ENCODE results near the gene PDGFA.

PDGFA gene

DNA sequence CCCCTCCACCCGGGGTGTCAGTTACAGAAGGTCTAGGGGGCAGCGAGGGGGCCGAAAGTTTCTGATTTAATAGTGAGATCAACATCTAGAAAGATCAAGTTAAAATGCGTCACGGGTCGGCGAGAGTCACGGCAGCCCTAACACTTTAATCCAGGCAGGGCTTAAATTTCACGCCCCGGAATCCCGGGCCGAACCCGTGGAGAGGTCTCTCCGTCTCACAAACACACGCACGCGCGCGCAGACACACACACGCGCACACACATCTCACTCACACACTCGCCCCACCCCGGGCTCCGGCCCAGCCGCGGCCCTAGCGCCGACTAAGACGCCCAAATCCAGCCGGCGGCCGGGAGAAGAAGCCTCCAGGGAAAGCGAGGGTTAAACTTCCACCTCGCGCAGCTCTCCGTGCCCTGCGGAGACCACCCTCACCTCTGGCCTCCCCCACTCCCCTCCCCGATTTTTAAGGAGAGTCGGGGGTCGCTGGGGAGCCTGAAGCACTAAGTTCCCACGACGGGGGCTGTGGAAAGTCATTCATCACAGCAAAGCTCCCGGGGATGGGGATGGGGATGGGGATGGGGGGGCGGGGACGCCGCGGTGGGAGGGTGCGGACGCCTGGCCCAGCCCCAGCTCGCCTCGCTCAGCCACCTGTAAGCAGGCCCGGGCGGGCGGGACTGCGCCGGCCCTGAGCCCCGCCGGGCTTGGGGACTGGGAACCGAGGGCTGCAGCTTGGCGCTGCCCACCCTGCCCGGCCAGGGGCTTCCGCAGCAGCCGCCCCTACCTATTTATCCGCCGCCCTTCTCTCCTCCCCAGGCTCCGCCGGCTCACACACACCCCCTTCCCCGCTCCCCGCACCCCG lies 1.6 kb downstream of the PDGFA start:
- no peak for DNase-seq (ENCODE audit: low read depth, low spot score)

DNA sequence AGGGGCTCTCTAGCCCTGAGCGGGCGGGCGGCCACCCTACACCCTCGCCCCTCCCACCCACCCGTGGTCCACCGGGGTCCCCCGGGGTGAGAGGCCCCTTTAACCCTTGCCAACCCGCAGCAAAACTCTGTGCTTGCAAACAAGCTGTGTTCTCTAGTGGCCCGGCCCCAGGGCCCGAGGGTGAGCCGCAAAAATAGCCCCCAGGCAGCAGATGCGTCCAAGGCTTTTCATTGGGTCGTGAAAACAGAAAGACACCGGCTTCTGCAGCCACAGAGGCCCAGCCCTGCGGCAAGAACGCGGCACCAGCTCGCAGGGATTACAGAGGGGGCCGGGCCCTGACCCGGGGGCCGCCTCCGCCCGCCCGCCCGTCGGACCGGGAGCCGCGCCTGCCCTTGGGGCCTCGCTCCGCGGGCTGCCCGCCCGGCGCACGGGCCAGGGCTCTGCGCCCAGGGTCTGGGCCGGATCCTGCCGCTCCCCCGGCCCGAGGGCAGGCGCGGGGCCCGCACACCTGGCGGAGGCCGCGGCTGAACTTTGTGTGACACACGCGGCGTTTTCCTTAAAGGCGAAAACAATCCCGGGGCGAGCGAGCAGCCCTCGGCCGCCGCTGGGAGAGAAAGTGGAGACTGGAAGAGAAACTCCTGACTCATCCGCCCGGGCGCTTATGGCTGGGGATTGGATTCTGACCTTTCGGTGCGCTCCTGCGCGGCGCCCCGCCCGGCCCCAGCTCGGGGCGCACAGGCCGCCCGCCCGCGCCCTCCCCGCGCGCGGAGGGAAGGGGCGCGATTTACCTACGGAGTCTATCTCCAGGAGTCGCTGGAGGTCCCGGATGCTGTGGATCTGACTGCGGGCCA lies 2.8 kb downstream of the PDGFA start:
- no peak for DNase-seq (ENCODE audit: low read depth, low spot score)

DNA sequence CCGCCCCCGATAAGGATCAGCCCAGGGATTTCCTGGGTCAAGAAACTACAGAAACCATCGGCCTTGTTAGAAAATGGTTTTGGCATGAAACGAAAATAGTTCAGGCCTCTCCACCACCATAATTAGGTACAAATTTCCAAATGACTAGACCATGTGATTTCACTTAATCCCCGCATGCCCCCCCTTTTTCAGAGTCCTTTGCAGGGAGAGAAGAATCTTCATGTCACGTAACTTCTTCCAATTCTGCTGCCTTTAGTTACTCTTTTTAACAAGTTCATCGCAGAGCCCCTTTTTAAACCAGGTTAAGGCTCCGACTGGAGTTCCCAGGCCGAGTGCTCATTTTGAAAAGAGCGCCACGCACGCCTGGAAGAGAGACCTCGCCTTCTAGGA lies 3.4 kb downstream of the PDGFA start:
- no peak for DNase-seq (ENCODE audit: low read depth, low spot score)

DNA sequence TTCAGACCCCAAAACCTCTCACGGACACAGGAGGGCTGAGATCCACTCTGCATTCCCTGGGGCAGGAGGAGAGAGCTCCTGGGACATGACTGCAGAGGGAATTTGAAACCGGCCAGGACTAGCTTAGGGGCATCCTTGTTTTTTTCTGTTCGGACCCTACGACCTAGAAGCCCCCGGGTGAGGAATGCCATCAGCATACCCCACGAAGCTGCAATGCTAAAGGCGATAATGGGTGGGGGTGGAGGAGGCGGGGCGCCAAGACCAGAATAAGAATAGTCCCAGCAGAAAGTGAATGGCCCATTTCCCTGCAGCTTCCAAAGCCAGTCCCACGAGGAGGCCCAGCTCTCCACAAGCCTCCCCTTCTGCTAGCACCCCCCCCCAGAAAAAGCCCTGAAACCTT lies 4.0 kb downstream of the PDGFA start:
- no peak for DNase-seq (ENCODE audit: low read depth, low spot score)

DNA sequence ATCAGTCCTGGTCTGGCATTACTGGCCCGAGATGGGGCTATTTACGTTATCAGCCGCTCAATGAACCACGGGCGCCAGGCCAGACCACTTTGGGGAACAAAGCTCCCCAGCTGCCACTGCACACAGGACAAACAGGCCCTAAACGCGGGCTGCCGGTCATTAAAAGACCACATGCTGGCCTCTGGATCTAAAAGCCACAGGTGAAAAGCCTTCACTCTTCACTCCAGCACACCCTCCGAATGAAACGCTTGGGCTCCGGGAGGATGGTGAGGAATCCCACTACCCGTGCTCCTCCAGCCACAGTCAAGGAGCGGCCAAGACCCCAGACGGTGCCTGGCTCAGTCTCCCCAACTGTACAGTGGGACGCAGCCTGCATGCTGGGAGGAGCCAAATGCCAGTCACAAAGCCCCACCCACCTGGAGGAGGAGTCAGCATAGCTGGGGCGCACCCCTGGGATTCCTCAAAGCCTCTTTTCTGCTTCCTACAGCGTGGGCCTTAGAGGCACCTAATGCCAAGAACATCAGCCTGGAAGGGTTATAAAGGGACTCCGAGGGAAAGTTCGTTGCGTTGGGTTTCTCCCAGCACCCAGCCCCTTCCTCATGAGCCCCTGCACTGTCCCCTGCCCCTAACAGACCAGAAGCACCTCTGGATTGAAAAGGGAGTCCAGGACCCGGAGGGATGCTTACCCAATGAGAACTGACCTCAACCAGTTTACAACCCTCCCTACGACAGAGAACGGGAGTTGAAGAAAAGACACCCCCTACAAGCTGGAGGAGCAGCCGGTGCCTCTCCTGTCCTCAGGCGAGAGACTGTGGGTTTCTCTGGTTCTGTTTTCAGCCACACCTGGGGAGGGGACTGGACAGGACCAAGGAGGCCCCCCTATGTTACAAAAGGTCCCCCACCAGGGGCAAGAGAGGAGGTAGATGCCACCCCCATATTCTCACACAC lies 4.7 kb downstream of the PDGFA start:
- no peak for DNase-seq (ENCODE audit: low read depth, low spot score)

DNA sequence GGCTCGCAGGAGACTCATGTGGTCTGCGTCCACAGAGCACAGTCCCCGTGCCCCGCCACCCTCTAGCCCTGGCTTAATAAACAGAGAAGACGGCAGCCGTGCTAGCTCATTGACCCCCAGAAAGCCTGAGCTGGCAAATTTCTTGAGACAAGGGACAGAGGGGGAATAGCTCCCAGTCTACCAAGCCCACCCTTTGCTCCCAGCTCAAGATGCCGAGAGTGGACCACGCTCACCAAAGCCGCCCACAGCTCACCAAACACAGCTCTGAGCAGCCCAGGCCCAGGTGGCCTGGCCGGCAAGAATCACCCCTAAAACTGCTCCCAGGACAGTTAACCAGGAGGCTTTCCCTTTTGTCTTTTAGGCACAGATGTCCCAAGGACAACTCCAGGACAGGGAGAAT lies 5.4 kb downstream of the PDGFA start:
- no peak for DNase-seq (ENCODE audit: low read depth, low spot score)

DNA sequence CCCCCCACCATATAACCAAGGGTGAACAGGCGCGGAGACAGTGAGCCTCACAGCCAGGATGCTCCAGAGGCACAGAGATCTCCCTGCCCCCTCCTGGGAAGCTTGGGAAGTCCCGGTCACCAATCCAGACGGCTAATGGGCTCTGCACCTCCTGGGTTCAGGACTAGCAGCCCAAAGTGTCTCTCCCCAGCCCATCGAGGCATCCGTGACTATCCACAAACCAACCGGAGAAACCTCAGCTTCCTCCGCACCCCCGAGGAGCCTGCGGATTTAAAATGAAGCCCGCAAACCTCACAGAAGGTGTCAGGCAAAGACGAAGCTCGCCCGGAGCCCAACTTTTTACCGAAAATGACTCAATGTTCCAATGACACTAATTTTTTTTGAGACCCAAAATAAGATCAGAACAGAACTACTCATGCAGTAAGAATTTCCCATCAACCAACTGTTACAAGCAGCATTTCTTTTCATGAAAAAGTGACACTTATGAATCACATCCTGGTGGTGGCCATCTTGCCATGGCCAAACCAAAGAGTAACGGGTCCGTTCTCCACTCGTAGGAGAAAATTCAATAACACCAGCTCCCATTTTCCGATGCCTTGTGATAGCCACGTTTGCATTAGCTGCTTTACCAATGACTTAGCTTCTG lies 6.0 kb downstream of the PDGFA start:
- no peak for DNase-seq (ENCODE audit: low read depth, low spot score)

DNA sequence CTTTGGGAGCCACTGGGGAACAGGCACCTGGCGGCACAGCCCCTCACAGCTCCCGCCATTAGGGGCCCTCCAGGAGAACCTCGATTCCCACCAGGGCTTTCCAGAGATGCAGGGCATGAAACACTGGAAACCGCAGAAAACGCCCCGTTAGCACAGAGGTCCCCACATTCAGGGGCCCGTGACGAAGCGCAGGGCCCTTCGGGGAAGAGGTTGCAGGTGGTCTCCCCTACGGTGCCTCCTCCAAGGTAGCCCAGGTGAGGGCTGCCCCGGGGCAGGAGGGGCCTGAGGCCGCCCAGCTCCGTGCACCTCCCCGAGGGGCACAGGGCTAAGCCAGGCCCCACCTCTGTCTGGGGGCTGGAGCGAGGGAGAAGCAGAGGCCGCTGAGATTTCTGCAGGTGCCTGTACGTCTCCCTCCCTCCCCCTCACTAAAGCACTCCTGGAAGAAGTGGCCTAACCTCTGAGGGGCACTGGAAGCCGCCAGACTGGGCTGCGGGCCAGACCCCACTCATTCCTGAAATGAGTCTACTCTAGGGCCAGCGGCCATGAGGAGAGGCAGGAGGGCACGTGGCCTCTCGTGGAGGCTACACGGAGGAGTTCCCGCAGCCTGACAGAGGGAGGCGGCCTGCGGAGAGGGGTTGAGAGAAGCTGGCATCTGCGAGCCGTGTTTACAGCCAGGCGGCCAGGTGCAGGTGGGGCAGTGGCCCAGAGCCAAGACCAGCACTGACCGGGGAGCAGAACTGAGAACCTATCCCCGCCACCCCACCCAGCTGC lies 6.9 kb downstream of the PDGFA start:
- no peak for DNase-seq (ENCODE audit: low read depth, low spot score)

DNA sequence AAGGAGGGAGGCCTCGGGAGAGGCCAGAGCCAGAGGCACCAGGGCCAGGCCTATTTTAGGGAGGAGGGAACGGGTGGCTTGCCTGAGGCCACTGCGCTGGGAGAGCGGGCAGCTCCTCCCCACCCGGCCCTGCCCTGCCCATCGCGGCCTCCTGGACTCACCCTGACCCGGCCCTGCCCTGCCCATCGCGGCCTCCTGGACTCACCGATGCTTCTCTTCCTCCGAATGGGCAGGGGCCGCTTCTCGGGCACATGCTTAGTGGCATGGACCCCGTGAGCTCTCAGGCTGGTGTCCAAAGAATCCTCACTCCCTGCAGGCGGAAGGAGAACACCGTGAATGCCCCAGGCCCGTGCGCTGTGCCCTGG lies 7.5 kb downstream of the PDGFA start:
- DNase-seq (ENCODE audit: low read depth, low spot score) = no peak

DNA sequence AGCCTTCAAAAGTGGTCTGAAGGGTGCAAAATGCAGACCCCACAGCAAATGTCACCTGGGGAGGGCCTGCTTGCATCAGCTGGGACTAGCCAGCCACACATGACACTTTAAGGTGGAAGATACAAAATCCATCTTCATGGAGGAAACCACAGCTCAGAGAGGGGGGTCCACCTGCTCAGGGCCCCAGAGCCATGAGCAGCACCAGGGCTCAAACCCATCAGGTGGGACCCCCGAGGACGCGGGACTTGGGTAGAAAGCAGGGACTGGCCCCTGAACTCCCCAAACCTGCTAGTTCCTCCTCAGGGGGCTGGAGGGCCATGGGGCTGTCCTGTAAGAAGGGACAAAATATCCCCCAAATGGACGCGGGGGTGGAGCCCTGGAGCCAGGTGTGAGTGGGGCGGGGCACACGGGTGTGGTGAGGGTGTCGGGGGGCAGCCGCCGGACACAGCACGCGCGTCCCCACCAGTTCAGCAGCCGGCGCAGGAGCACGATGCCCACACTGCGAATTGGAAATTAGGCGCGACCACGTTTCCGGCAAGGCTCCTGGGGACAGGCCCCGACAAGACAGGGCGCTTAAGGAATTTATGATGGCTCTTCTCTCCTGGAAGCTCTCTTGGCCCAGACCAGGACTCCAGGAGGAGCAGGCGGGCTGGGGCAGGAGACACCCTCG lies 8.0 kb downstream of the PDGFA start:
- DNase-seq (ENCODE audit: low read depth, low spot score) = no peak

DNA sequence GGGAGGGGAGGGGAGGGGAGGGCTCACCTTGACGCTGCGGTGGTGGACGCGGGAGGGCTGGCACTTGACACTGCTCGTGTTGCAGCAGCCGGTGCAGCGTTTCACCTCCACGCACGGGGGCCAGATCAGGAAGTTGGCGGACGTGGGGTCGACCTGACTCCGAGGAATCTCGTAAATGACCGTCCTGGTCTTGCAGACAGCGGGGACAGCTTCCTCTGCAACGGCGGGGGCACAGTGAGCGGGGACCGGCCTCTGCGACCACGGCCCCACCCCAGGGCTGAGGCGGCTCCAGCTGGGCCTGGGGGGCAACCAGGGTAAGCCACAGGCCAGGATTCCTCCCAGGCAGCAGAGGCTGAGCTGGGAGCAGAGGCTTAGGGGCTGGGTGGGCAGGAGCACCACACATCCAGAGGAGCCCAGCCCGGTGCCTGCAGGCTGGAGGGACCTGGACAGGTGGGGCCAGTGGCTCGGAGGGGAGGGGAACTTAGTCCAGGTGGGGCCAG lies 8.8 kb downstream of the PDGFA start:
- no peak for DNase-seq (ENCODE audit: low read depth, low spot score)

DNA sequence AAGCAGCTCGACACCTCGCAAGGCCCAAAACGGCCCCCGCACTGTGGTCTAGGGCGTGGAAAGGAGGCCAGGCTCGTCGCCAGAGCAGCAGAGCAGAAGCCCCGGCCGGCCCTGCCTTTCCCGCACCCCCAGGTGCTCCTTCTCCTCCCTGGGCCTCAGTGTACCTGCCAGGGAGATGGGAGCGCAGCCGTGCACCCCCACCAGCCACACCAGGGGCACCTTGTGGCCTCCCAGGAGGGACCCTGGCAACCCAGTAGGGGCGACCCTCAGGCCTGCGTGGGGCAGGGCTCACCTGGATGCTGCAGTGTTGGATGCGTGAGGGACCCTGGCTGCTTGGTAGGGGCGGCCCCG lies 9.5 kb downstream of the PDGFA start:
- DNase-seq (ENCODE audit: low read depth, low spot score) = no peak

DNA sequence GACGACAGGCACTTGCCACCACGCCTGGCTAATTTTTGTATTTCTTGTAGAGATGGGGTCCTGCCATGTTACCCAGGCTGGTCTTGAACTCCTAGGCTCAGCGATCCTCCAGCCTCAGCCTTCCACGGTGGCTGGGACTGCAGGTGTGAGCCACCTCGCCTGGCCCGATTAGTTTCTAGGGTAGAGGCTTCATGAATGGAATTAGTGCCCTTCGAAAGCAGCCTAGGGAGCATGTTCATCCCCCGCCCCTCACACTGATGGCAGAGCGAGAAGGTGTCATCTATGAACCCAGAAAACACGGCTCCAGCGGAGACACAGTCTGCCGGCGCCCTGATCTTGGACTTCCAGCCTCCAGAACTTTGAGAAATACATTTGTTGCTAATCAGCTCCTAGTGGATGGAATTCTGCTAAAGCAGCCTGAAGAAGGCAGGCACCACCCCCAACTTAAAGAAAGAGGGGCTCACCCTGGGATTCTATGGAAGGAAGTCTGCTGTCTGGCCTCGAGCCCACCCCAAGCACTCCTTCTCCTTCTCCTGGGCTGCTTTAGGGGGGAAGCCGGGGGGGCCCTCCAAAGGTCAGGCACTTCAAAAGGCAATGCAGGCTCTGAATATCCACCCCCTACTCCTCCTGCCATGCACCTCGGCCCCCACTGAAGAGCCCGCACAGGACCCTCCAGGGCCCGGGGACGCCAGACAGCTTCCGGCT lies 10.1 kb downstream of the PDGFA start:
- DNase-seq (ENCODE audit: low read depth, low spot score) = no peak

DNA sequence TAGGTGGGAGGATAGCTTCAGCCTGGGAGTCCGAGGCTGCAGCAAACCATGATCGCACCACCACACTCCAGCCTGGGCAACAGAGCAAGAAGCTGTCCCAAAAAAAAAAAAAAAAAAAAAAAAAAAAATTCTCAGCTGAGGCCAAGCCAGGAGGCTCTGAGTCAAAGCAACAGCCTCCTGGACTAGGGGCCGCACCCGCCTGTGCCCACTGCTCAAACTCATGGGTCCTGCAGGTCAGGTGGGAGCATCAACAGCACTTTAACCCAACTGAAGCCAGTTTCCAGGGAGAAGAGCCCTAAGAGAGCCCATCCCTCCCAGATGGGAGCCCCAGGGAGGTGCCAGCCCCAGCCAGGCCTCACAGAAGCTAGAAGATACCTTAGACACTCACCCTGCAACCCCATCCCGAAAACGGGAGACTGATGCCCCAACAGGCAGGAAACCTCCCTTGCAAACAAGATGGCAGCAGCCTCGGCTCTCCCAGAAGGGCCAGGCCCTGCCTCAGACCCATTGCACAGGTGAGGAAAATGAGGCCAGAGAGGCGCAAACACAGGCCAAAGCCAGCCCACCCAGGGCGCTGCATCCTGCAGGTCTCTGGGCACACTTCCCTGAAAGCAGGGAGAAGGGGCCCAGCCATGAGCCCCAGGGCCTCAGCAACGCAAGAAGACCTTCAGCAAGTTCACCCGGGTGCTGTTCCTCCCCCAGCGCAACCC lies 11.0 kb downstream of the PDGFA start:
- no peak for DNase-seq (ENCODE audit: low read depth, low spot score)

DNA sequence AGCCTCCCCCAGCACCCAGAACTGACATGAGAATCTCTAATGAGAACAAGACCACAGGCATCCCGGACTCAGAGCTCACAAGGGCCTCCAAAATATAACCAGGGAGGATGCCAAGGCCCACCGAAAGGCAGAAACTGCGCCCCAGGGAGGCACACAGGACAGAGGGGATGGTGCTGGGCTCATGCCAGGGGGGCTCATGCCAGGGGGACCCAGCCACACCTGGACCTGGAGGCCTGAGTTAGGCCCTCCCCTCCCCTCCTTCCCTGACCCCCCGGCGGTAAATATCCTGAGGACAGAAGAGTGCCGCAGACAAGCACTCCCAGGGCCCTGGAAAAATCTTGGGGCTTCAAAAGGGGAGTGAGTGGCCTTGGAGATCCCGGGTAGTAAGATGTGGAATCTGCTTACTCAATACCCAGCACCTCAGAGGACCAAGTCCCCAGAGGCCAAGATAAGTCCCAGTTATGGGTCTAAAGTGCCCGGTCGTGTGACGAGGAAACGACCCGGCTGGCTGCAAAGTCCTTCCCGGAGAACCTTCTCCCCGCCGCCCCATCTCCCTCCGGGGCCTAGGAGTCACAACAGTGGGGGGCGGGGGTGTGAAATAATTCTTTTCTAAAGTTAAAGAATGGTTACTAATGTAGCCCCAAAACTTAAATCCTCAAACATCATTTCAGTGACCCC lies 11.9 kb downstream of the PDGFA start:
- DNase-seq (ENCODE audit: low read depth, low spot score) = no peak

DNA sequence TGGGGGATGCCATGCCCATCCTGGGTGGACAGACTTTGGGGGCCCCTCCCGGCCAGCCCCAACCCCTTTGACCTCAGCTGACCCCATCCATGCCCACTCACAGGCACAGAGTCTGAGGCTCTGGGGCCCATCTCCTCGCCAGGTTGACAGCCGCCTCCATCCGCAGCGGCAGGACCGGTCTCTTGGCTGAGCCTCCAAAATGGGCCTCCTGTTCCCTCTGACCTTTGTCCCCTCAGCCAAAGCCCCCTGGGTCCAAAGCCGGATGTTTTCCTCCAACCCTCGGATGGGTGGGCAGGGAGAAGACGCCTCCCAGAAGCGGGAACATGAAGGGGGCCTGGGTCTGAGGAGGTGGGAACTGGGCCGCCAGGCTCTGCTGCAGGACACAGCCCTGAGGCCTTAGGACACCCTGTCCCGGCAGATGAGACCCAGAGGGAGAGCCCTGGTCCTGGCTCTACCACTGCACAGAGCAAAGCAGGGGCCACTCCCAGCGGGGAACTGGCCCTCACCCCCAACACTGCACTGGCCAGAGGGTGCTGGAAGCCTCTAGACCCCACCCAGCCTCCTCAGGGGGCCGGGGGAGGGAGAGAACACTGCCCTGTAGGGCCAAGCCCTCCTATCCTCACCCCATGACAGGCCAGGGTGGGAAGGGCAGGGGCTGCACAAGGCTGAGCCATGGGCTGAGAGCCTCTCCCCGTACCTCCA lies 12.6 kb downstream of the PDGFA start:
- DNase-seq (ENCODE audit: low read depth, low spot score) = no peak

DNA sequence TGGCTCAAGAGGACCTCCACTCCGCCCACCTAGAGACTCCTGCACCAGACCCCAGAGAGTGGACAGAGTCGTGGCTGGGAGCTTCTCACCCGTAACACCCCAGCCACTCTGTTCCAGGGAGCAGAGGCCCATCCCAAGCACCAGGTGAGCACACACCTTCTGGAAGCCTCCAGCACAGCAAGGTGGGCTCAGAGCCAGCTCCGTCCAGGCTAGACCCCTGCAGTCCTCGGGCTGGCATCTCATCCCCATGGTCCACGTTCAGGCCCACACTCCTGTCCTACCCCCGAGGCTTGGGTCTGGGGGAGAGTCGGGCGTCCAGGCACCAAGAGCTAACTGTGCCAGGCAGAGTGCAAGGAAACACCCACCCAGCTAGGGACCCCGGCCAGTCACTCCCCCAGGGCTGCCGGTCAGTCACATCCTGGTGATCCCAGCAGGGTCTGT lies 13.2 kb downstream of the PDGFA start:
- no peak for DNase-seq (ENCODE audit: low read depth, low spot score)

Data from smooth muscle cell of the brain vasculature (primary cell).